ENCODE measurements around the gene PPP6R2. TPM values are rescaled to one million over a fixed set of nuclear protein-coding genes. Genes with fewer than 3 reads are reported as not detected.

PPP6R2 gene
- total RNA-seq, 3 donors from 2014 or later = 48.3 to 54.1 (median 49.5) TPM

- no peak overlapping the region for H3K27ac ChIP-seq
- intact Hi-C loops (cut with DNase I; ENCODE audit: low total_unique reads) = no loop called here
- H3K4me3 ChIP-seq = peak overlapping the region; percentile 74 to 89 (median 86)
Observed at GRCh38 chr22:50475652-50476002, 132.5 kb downstream of the PPP6R2 start.

GRCh38 chr22:50476868-50477267 lies 133.7 kb downstream of the PPP6R2 start:
- intact Hi-C loops (cut with DNase I; ENCODE audit: low total_unique reads) = no loop called here
- no peaks in the 10 kb centered on the region for H3K9me3 ChIP-seq
- no peak overlapping the region for H3K4me3 ChIP-seq
- no peaks in the 10 kb centered on the region for H3K36me3 ChIP-seq
- TF ChIP-seq POLR2A (IDR thresholded peaks at IDR 0.05) (no peak), CTCF (IDR thresholded peaks at IDR 0.05) (no peak), POLR2AphosphoS5 (IDR thresholded peaks at IDR 0.05) (no peak)
- DNase-seq (ENCODE audit: low spot score in 2 of 2) = no peak
- H3K4me1 ChIP-seq = peaks cover 15 to 21% of the 10 kb centered on the region in 2 donors
- peaks cover 6 to 8% of the 10 kb centered on the region in 2 donors for H3K27me3 ChIP-seq
- H3K27ac ChIP-seq = no peak overlapping the region

More at GRCh38 chr22:50475652-50476002, 132.5 kb downstream of the PPP6R2 start:
- Histone ChIP-seq H3K36me3 (no peaks in the 10 kb centered on the region), H3K9me3 (no peaks in the 10 kb centered on the region), H3K27me3 (no peaks in the 10 kb centered on the region), H3K4me1 (peaks cover 7 to 30% of the 10 kb centered on the region in 2 donors)
- TF ChIP-seq CTCF (IDR thresholded peaks at IDR 0.05) (no peak), POLR2AphosphoS5 (IDR thresholded peaks at IDR 0.05) (no peak), POLR2A (IDR thresholded peaks at IDR 0.05) (no peak)
- no peak for DNase-seq (ENCODE audit: low spot score in 2 of 2)

- Histone ChIP-seq H3K27me3 (peaks cover 8 to 12% of the 10 kb centered on the region in 2 donors), H3K36me3 (no peaks in the 10 kb centered on the region), H3K4me3 (no peak overlapping the region), H3K4me1 (peaks cover 12 to 14% of the 10 kb centered on the region in 2 donors), H3K9me3 (no peaks in the 10 kb centered on the region), H3K27ac (no peak overlapping the region)
- TF ChIP-seq POLR2A (IDR thresholded peaks at IDR 0.05) (no peak), POLR2AphosphoS5 (IDR thresholded peaks at IDR 0.05) (no peak), CTCF (IDR thresholded peaks at IDR 0.05) (no peak)
- intact Hi-C loops (cut with DNase I; ENCODE audit: low total_unique reads) = no loop called here
- no peak for DNase-seq (ENCODE audit: low spot score in 2 of 2)
Observed at GRCh38 chr22:50477923-50478322, 134.8 kb downstream of the PPP6R2 start.

GRCh38 chr22:50479721-50480120 lies 136.6 kb downstream of the PPP6R2 start:
- Histone ChIP-seq H3K4me3 (no peak overlapping the region), H3K36me3 (no peaks in the 10 kb centered on the region), H3K27ac (no peak overlapping the region), H3K27me3 (peaks cover 8 to 16% of the 10 kb centered on the region in 2 donors), H3K9me3 (no peaks in the 10 kb centered on the region), H3K4me1 (peaks cover 4 to 10% of the 10 kb centered on the region in 2 donors)
- DNase-seq (ENCODE audit: low spot score in 2 of 2) = no peak
- TF ChIP-seq POLR2A (IDR thresholded peaks at IDR 0.05) = no peak
- TF ChIP-seq POLR2AphosphoS5 (IDR thresholded peaks at IDR 0.05) = no peak
- no peak for TF ChIP-seq CTCF (IDR thresholded peaks at IDR 0.05)
- intact Hi-C loops (cut with DNase I; ENCODE audit: low total_unique reads) = no loop called here

- intact Hi-C loops (cut with DNase I; ENCODE audit: low total_unique reads) = no loop called here
Observed at GRCh38 chr22:50481045-50481439, 137.9 kb downstream of the PPP6R2 start.

More at GRCh38 chr22:50481045-50481439, 137.9 kb downstream of the PPP6R2 start:
- TF ChIP-seq POLR2AphosphoS5 (IDR thresholded peaks at IDR 0.05) = no peak
- TF ChIP-seq CTCF (IDR thresholded peaks at IDR 0.05) = no peak
- TF ChIP-seq POLR2A (IDR thresholded peaks at IDR 0.05) = no peak
- Histone ChIP-seq H3K9me3 (no peaks in the 10 kb centered on the region), H3K4me1 (peaks cover 4 to 10% of the 10 kb centered on the region in 2 donors), H3K36me3 (no peaks in the 10 kb centered on the region), H3K27ac (no peak overlapping the region), H3K4me3 (peak overlapping the region; percentile 34 to 85 (median 54)), H3K27me3 (peaks cover 8 to 16% of the 10 kb centered on the region in 2 donors)
- DNase-seq (ENCODE audit: low spot score in 2 of 2) = no peak

Measured in breast epithelium (tissue), 4 donors.